ENCODE data around the gene KDM2A.

Gene KDM2A

DNA sequence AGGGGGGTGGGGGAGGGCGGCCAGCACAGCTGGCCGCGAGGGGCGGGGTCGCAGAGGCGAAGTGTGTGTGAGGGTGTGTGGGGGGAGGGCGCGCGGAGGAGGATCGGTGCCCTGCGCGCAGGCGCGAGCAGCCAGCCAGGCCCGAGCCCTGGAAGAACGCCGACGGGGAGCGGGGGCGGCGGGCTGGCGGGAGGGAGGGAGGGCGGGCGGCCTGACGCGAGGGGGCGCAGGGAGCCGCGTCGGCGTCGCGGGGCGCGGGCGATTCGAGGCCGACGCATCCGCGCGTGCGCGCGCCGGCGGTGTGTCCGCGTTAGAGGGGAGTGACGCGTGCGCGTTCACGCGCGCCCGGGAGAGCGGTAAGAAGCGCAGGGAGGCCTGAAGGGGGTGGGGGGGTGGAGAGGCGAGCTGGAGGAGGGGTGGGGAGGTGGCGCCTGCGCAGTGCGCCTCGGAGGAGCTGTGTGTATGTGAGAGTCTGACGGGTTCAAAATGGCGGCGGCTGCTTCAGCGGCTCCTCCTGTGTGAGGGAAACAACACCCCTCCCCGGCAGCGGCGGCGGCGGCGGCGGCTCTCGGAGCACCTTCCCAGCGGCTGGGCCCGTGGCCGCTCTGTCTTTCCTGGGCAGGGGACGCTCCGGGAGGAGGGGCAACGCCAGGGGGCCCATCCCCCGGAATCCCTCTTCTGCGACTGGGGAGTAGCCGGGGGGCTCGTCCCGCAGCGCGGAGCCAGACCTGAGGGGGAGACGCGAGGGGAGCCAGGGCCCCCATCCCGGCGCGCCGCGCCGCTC, at the start of gene KDM2A:
Gene KDM2A, plus strand, starts transcription at position 463 of the 784 bp plus-strand sequence. CDS start 2,054 bp downstream, outside the sequence.
- DNase-seq (ENCODE audit: low read depth): peak; percentile 99

- DNase-seq (ENCODE audit: low read depth): peak; percentile 47
These were observed 47.4 kb upstream of the KDM2A start for GRCh38 chr11:67071420-67072284.

DNA sequence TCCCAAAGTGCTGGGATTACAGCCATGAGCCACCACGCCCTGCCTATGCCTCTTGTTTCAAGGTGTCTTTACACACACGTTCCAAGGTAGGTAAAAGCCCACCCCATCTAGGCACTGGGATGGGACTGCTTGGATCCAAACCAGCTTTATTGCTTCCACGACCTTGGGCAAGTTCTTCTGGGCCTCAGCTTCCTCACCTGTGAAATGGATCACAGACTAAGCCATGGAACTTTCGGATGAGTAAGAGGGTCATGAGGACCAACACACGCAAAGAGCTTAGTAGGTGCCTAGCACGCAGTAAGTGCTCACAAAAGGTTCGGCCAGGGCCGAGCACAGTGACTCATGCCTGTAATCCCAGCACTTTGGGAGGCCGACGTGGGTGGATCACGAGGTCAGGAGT, 46.8 kb upstream of the KDM2A start:
- DNase-seq (ENCODE audit: low read depth): no peak

GRCh38 chr11:67073908-67074307, 45.2 kb upstream of the KDM2A start:
- DNase-seq (ENCODE audit: low read depth): no peak

GRCh38 chr11:67076202-67076601, 42.9 kb upstream of the KDM2A start:
- no peak for DNase-seq (ENCODE audit: low read depth)

DNA sequence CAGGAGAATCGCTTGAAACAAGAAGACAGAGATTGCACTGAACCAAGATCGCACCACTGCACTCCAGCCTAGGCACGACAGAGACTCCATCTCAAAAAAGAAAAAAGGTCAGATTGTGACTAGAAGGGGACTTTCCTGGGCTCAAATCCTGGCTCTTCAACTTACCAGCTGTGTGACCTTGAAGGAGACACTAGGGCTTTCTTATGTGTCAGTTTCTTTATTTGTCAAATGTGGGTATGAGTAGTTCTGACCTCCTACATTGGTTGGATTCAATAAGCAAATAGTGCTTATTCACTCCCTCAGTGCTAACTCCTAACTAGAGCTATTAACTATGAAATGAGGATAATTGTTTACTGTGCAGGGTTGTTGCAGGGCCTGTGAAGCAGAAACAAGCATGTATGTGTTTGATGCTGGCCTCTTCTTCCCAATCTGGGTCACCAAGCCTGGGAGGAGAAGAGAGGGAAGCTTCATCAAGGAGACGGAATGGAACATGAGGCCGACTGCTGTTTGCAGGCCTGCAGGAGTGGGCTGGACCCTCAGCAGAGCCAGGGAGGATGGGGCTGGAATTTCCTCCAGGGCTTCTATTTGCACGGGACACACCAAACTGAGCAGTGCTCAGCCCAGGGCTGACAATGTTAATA, 39.9 kb upstream of the KDM2A start:
- DNase-seq (ENCODE audit: low read depth): no peak

GRCh38 chr11:67082071-67082791, 36.8 kb upstream of the KDM2A start:
- no peak for DNase-seq (ENCODE audit: low read depth)

DNA sequence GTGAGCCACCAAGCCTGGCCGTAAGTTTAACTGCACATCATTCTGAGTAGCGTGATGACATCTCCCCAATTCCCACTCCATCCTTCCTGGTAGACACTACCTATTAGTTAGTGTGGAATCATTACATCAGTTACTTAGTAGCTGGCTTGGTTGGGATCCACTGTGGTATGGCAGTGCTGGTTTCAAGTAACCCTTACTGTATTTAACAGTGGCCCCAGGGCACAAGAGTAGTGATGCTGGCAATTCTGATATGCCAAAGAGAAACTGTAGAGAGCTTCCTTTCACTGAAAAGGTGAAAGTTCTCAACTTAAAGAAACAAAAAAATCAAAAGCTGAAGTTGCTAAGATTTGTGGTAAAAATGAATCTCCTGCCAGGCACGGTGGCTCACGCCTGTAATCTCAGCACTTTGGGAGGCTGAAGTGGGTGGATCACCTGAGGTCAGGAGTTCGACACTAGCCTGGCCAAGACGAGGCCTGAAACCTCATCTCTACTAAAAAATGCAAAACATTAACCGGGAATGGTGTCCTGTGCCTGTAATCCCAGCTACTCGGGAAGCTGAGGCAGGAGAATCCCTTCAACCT, 35.2 kb upstream of the KDM2A start:
- no peak for DNase-seq (ENCODE audit: low read depth)

- DNase-seq (ENCODE audit: low read depth): no peak
These were observed 33.4 kb upstream of the KDM2A start for GRCh38 chr11:67085617-67086016.

- no peak for DNase-seq (ENCODE audit: low read depth)
These were observed 28.3 kb upstream of the KDM2A start for GRCh38 chr11:67090717-67091116.

DNA sequence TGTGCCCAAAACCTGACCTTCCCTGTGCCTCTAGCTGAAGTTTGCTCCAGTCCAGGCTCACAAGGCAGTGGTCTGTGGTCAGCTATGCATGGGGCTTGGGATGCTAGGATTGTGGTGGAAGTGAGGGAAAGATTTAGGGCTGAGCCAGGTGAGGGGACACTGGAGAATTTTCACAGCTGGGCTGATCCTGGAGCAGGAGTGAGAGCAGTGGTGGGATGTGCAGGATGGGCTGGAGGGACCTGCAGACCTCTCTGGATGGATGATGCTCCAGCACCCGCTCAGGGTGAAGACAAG, 23.9 kb upstream of the KDM2A start:
- no peak for DNase-seq (ENCODE audit: low read depth)

DNA sequence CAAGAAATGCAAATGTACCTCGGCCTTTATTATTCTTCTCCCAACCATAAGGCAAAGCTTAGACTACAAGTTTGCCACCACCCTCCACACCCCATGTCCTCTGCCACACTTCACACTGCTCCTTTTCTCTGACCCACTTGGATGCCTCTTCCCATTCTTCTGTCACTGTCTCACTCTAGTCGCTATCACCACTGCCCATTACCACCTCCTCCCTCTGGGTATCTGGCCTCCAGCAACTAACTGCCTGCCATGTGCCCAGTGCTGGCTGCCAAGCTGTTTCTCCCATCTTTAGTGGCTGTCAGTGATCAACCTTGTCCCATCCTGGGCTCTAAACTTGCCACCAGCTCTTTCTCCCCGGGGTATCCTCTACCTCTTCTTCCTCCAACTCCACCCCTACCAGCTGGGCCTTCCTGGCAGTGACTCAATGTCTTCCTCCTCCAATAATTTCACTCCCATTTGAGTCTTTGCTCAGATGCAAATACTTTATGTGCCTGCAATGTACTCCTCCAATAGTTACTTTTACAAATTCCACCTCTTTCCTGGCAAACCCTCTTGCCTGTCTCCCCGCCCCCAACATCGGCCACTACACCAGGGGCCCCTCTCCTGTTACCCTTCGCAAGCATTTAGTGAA, 20.1 kb upstream of the KDM2A start:
- no peak for DNase-seq (ENCODE audit: low read depth)

DNA sequence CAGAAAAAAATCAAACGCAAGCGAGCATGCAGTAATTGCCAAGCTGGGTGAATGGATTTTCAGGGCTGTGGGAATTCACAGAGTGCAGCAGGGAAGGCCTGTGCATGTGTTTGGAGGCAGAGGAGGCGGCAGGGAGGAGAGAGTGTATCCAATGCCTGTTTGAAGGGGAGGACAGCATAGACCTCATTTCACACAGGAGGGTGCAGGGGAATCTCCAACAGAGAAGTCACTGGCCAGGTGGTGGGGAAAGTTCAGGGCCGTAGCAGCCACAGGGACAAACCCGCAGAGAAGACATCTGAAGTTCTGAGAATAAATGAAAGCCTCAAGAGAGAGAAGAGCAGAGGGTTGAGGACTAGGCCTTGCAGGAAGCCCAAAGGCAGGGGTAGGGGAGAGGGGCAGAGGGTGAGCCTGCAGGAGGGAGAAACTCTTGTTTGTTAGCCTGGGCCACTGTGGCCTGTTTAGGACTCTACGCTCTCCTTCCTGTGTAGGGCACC, 19.2 kb upstream of the KDM2A start:
- DNase-seq (ENCODE audit: low read depth): no peak

- DNase-seq (ENCODE audit: low read depth): no peak
These were observed 16.4 kb upstream of the KDM2A start for GRCh38 chr11:67102664-67103063.

DNA sequence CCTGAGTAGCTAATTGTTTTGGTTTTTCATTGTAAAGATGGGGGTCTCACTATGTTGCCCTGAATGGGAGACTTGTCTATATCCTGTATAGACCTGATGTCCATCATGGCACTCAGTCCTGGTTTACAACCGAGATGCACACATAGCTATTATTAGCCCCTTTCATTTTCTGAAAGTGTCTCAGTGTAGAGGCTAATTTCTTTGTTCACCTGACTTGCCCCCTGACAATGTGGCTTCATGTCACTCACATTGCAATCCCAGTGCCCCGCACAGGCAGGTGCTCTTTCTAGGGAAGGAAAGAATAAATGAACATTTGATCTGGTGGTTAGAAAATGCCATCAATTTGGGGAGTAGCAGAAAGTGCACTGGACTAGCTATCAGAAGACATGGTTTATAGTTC, 13.1 kb upstream of the KDM2A start:
- no peak for DNase-seq (ENCODE audit: low read depth)

GRCh38 chr11:67111261-67111660, 7.8 kb upstream of the KDM2A start:
- DNase-seq (ENCODE audit: low read depth): no peak

- no peak for DNase-seq (ENCODE audit: low read depth)
These were observed 5.8 kb upstream of the KDM2A start for GRCh38 chr11:67113231-67113721.

- no peak for DNase-seq (ENCODE audit: low read depth)
These were observed 4.7 kb upstream of the KDM2A start for GRCh38 chr11:67114275-67114896.

- no peak for DNase-seq (ENCODE audit: low read depth)
These were observed 2.3 kb upstream of the KDM2A start for GRCh38 chr11:67116758-67117105.

DNA sequence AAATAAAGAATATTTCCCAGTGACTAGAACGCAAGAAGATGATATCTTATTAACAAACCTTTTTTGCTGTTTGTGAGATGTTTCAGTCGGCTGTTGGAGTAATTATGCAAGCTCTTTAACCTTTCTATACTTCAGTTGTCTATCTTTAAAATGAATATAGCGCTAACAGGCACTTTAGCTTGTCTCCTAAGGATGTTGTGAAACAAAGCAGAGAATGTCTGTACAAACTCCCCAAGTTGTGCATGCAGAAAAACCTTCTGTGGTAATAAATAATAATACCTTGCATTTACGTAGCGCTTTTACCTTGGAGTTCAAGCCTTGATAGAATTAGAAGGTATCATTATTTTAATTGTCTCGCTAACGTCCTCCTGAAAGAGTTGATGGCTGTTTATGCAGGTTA, 1.9 kb upstream of the KDM2A start:
- DNase-seq (ENCODE audit: low read depth): no peak
